ENCODE data around the gene MCTP1.
A peak's percentile ranks its signal among the peaks of the same experiment; 100 is the strongest.

MCTP1 gene

GRCh38 chr5:94793113-94793815 lies 491.6 kb downstream of the MCTP1 start:
- DNase-seq = no peak

GRCh38 chr5:94791829-94792228 lies 493.1 kb downstream of the MCTP1 start:
- no peak for DNase-seq

GRCh38 chr5:94788527-94788926 lies 496.4 kb downstream of the MCTP1 start:
- DNase-seq = no peak

GRCh38 chr5:94784536-94785505 lies 500.1 kb downstream of the MCTP1 start:
- DNase-seq = no peak

- DNase-seq = no peak
Measured at GRCh38 chr5:94782383-94782782, 502.5 kb downstream of the MCTP1 start.

GRCh38 chr5:94779684-94780083 lies 505.2 kb downstream of the MCTP1 start:
- no peak for DNase-seq

- no peak for DNase-seq
Measured at GRCh38 chr5:94778732-94779131, 506.2 kb downstream of the MCTP1 start.

- DNase-seq = no peak
Measured at GRCh38 chr5:94778299-94778698, 506.6 kb downstream of the MCTP1 start.

GRCh38 chr5:94777056-94777880 lies 507.6 kb downstream of the MCTP1 start:
- no peak for DNase-seq

GRCh38 chr5:94776167-94776566 lies 508.7 kb downstream of the MCTP1 start:
- DNase-seq = no peak

- no peak for DNase-seq
Measured at GRCh38 chr5:94775088-94775487, 509.8 kb downstream of the MCTP1 start.

GRCh38 chr5:94771742-94772141 lies 513.2 kb downstream of the MCTP1 start:
- no peak for DNase-seq

- no peak for DNase-seq
Measured at GRCh38 chr5:94769996-94770395, 514.9 kb downstream of the MCTP1 start.

GRCh38 chr5:94761786-94762185 lies 523.1 kb downstream of the MCTP1 start:
- no peak for DNase-seq

- DNase-seq = no peak
Measured at GRCh38 chr5:94761055-94761454, 523.8 kb downstream of the MCTP1 start.

- no peak for DNase-seq
Measured at GRCh38 chr5:94759961-94760360, 524.9 kb downstream of the MCTP1 start.

- DNase-seq = no peak
Measured at GRCh38 chr5:94759022-94759421, 525.9 kb downstream of the MCTP1 start.

- DNase-seq = peak; percentile 8
Measured at GRCh38 chr5:94754824-94755223, 530.1 kb downstream of the MCTP1 start.

- DNase-seq = no peak
Measured at GRCh38 chr5:94751460-94751859, 533.4 kb downstream of the MCTP1 start.

- no peak for DNase-seq
Measured at GRCh38 chr5:94750681-94751080, 534.2 kb downstream of the MCTP1 start.

- DNase-seq = no peak
Measured at GRCh38 chr5:94749042-94749441, 535.9 kb downstream of the MCTP1 start.

GRCh38 chr5:94748212-94748611 lies 536.7 kb downstream of the MCTP1 start:
- DNase-seq = no peak

GRCh38 chr5:94747371-94747770 lies 537.5 kb downstream of the MCTP1 start:
- no peak for DNase-seq
